Astrocyte of the spinal cord (primary cell): ENCODE measurements around the gene L3MBTL3.

Experiments used
- DNase-seq: peaks from one replicate; pipeline ENCODE4 v3.0.0; 2011; ENCODE audit warnings: low read depth, low spot score
- H3K4me3 ChIP-seq: 2 replicates; pipeline ENCODE4 v1.5.1; 2011; ENCODE audit warnings: low read depth, mild to moderate bottlenecking, low read length, moderate library complexity
- CTCF ChIP-seq: IDR thresholded peaks from 2 replicates; pipeline ENCODE4 v1.5.1; 2012; ENCODE audit warnings: low read depth, mild to moderate bottlenecking, low read length, inconsistent platforms
- in situ Hi-C: cut with HindIII; loops from 2 replicates; pipeline ENCODE4 v1.10.0; 2017; ENCODE audit warnings: low sequenced_read_pairs

L3MBTL3 gene

GRCh38 chr6:130034378-130035146, 16.2 kb downstream of the L3MBTL3 start:
- in situ Hi-C loops: no loop called here
- DNase-seq: peak; percentile 82
- no peak overlapping the region for H3K4me3 ChIP-seq
- no peak for TF ChIP-seq CTCF

- in situ Hi-C loops: no loop called here
Measured at GRCh38 chr6:130035211-130035610, 16.8 kb downstream of the L3MBTL3 start.

GRCh38 chr6:130037207-130037811, 18.9 kb downstream of the L3MBTL3 start:
- DNase-seq: peak; percentile 13

More at GRCh38 chr6:130035211-130035610, 16.8 kb downstream of the L3MBTL3 start:
- DNase-seq: no peak
- no peak overlapping the region for H3K4me3 ChIP-seq
- no peak for TF ChIP-seq CTCF

GRCh38 chr6:130041594-130041993, 23.2 kb downstream of the L3MBTL3 start:
- TF ChIP-seq CTCF: no peak
- DNase-seq: no peak
- in situ Hi-C loops: no loop called here
- no peak overlapping the region for H3K4me3 ChIP-seq

More at GRCh38 chr6:130037207-130037811, 18.9 kb downstream of the L3MBTL3 start:
- H3K4me3 ChIP-seq: no peak overlapping the region
- in situ Hi-C loops: no loop called here
- TF ChIP-seq CTCF: peak; percentile 45

GRCh38 chr6:130043344-130043743, 25.0 kb downstream of the L3MBTL3 start:
- no peak overlapping the region for H3K4me3 ChIP-seq
- in situ Hi-C loops: no loop called here
- no peak for TF ChIP-seq CTCF
- no peak for DNase-seq

- in situ Hi-C loops: no loop called here
- no peak for TF ChIP-seq CTCF
- DNase-seq: no peak
- no peak overlapping the region for H3K4me3 ChIP-seq
Measured at GRCh38 chr6:130045622-130046021, 27.2 kb downstream of the L3MBTL3 start.
